ENCODE results near the gene TNS4.

Gene TNS4

GRCh38 chr17:40484973-40485530 lies 16.4 kb downstream of the TNS4 start:
- no peak for DNase-seq
- in situ Hi-C loops (cut with HindIII; ENCODE audit: low pct_ligation_motif_present, low pct_unique_long_range_greater_than_20kb, low sequenced_read_pairs), result no loop called here

- DNase-seq, result no peak
- in situ Hi-C loops (cut with HindIII; ENCODE audit: low pct_ligation_motif_present, low pct_unique_long_range_greater_than_20kb, low sequenced_read_pairs), result no loop called here
Observed at GRCh38 chr17:40484285-40484972, 17.0 kb downstream of the TNS4 start.

GRCh38 chr17:40483679-40484078 lies 17.7 kb downstream of the TNS4 start:
- DNase-seq, result no peak
- in situ Hi-C loops (cut with HindIII; ENCODE audit: low pct_ligation_motif_present, low pct_unique_long_range_greater_than_20kb, low sequenced_read_pairs), result no loop called here

- no peak for DNase-seq
- in situ Hi-C loops (cut with HindIII; ENCODE audit: low pct_ligation_motif_present, low pct_unique_long_range_greater_than_20kb, low sequenced_read_pairs), result no loop called here
Observed at GRCh38 chr17:40482722-40483121, 18.7 kb downstream of the TNS4 start.

- no peak for DNase-seq
- in situ Hi-C loops (cut with HindIII; ENCODE audit: low pct_ligation_motif_present, low pct_unique_long_range_greater_than_20kb, low sequenced_read_pairs), result no loop called here
Observed at GRCh38 chr17:40481106-40481505, 20.3 kb downstream of the TNS4 start.

- in situ Hi-C loops (cut with HindIII; ENCODE audit: low pct_ligation_motif_present, low pct_unique_long_range_greater_than_20kb, low sequenced_read_pairs), result no loop called here
Observed at GRCh38 chr17:40480501-40481003, 20.9 kb downstream of the TNS4 start.

GRCh38 chr17:40479754-40480480 lies 21.5 kb downstream of the TNS4 start:
- in situ Hi-C loops (cut with HindIII; ENCODE audit: low pct_ligation_motif_present, low pct_unique_long_range_greater_than_20kb, low sequenced_read_pairs), result no loop called here
- no peak for DNase-seq

More at GRCh38 chr17:40480501-40481003, 20.9 kb downstream of the TNS4 start:
- DNase-seq, result no peak

GRCh38 chr17:40478486-40478885 lies 22.9 kb downstream of the TNS4 start:
- in situ Hi-C loops (cut with HindIII; ENCODE audit: low pct_ligation_motif_present, low pct_unique_long_range_greater_than_20kb, low sequenced_read_pairs), result no loop called here
- no peak for DNase-seq

GRCh38 chr17:40477796-40478195 lies 23.6 kb downstream of the TNS4 start:
- in situ Hi-C loops (cut with HindIII; ENCODE audit: low pct_ligation_motif_present, low pct_unique_long_range_greater_than_20kb, low sequenced_read_pairs), result no loop called here
- DNase-seq, result no peak

GRCh38 chr17:40475234-40475908 lies 26.1 kb downstream of the TNS4 start:
- DNase-seq, result no peak
- in situ Hi-C loops (cut with HindIII; ENCODE audit: low pct_ligation_motif_present, low pct_unique_long_range_greater_than_20kb, low sequenced_read_pairs), result no loop called here

- in situ Hi-C loops (cut with HindIII; ENCODE audit: low pct_ligation_motif_present, low pct_unique_long_range_greater_than_20kb, low sequenced_read_pairs), result no loop called here
- no peak for DNase-seq
Observed at GRCh38 chr17:40474419-40475002, 26.9 kb downstream of the TNS4 start.

GRCh38 chr17:40473573-40474365 lies 27.7 kb downstream of the TNS4 start:
- in situ Hi-C loops (cut with HindIII; ENCODE audit: low pct_ligation_motif_present, low pct_unique_long_range_greater_than_20kb, low sequenced_read_pairs), result no loop called here
- DNase-seq, result no peak

GRCh38 chr17:40472733-40473452 lies 28.5 kb downstream of the TNS4 start:
- in situ Hi-C loops (cut with HindIII; ENCODE audit: low pct_ligation_motif_present, low pct_unique_long_range_greater_than_20kb, low sequenced_read_pairs), result no loop called here
- DNase-seq, result no peak

GRCh38 chr17:40471846-40472732 lies 29.3 kb downstream of the TNS4 start:
- in situ Hi-C loops (cut with HindIII; ENCODE audit: low pct_ligation_motif_present, low pct_unique_long_range_greater_than_20kb, low sequenced_read_pairs), result no loop called here
- DNase-seq, result no peak

- no peak for DNase-seq
- in situ Hi-C loops (cut with HindIII; ENCODE audit: low pct_ligation_motif_present, low pct_unique_long_range_greater_than_20kb, low sequenced_read_pairs), result no loop called here
Observed at GRCh38 chr17:40470932-40471828, 30.2 kb downstream of the TNS4 start.

All from ACHN (cell line).